Measurements from ENCODE around the gene FNTB.

GRCh38 chr14:64946310-64947045, 40.2 kb upstream of the FNTB start:
- TF ChIP-seq NCOA1 (IDR thresholded peaks at IDR 0.05; ENCODE audit: low read depth) (no peak), SNAPC5 (CRISPR knock-in tag; IDR thresholded peaks at IDR 0.05) (no peak), HOMEZ (CRISPR knock-in tag; IDR thresholded peaks at IDR 0.05) (no peak), RFX5 (IDR thresholded peaks at IDR 0.05; ENCODE audit: low read depth, low read length) (no peak), MAX (CRISPR knock-in tag; IDR thresholded peaks at IDR 0.05) (no peak), CTCF (IDR thresholded peaks at IDR 0.05 in 2 of 3, conservative IDR thresholded peaks at IDR 0.05 in 1 of 3; ENCODE audit: insufficient read depth in 2 of 3, low read depth in 1 of 3, low read length in 3 of 3) (no peak), ZNF311 (CRISPR knock-in tag; IDR thresholded peaks at IDR 0.05) (no peak), MYC (IDR thresholded peaks at IDR 0.05; ENCODE audit: low read depth, low read length) (no peak), MYC (CRISPR knock-in tag; IDR thresholded peaks at IDR 0.05; ENCODE audit: borderline replicate concordance, low read depth) (no peak), FOXP4 (CRISPR knock-in tag; IDR thresholded peaks at IDR 0.05; ENCODE audit: borderline replicate concordance) (no peak), ZKSCAN1 (IDR thresholded peaks at IDR 0.05; ENCODE audit: low read depth, low read length) (no peak), CHD2 (IDR thresholded peaks at IDR 0.05; ENCODE audit: low read depth, low read length) (no peak), NR2C1 (IDR thresholded peaks at IDR 0.05) (no peak), NR2C1 (tag; IDR thresholded peaks at IDR 0.05) (no peak), TBP (optimal IDR thresholded peaks at IDR 0.05; ENCODE audit: low read depth, low read length) (no peak), TEAD4 (IDR thresholded peaks at IDR 0.05; ENCODE audit: low read length) (no peak), TEAD4 (CRISPR knock-in tag; IDR thresholded peaks at IDR 0.05; ENCODE audit: borderline replicate concordance) (no peak)

All from K562 (cell line).